A549 treated with AZD9567 at 1 μM for 4 hours (cell line): ENCODE measurements around the gene SPG21. TPM values are rescaled to one million over a fixed set of nuclear protein-coding genes. Genes with fewer than 3 reads are reported as not detected.

Source experiments
- total RNA-seq: library from RNA; stranded (reverse); fragments of 200-300 nt; extraction: Qiagen RNA extraction; gene quantifications from 5 replicates; pipeline ENCODE4 v1.2.3, GENCODE V29; 2022; ENCODE audit not compliant: insufficient read depth

SPG21 gene
- total RNA-seq = 112 to 125 TPM (median 117 TPM) in 5 replicates

GRCh38 chr15:64989416-64990167 is at the start of gene SPG21:
SPG21 (minus strand) TSS chr15:64989914; CDS start chr15:64983569, 6,345 bp downstream.

DNA sequence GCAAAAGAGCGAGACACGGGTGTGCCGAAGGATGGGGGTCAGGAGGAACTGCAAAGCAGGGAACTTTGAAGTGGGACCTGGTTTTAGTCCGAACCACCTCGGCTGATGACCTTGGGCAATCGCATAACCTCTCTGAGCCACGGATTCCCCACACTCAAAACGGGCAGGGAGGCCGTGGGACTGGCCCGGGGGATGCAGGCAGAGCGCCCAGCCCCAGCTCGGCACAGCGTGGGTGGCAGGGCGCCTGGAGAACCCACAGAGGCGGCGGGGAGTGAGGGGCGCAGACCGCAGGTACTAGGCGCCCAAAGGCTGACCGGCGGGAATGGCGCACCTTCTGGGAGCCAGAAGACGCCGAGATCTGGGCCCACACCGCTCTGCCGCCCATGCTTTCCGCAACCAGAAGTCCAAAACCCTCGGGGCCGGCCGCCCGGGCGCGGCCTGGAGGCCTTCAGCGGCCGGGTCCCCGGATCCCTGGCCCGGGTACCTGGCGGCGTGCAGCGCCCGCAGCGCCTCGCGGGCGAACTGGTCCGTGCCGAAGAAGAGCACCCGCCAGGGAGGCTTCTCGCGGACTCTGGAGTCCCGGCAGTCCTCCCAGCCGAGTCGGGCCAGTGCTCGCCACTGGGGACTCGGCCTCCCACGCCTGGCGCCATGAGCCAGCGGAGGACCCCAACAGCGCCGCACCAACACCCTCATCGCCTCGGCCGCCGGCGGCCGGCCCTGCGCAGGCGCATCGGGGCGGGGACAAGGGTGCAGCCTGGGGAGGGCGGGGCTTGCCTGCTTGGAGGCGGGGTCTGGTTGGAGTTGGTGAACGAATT is 39.4 kb upstream of the SPG21 start, which contains the start of gene MTFMT:
Gene MTFMT, minus strand, starts transcription at position 719 of the 815 bp plus-strand sequence. Its CDS starts 26 bp downstream, at position 693.

Other genes with a start within 250 kb of the SPG21 start
- 6.3 to 8.7 TPM (median 7.5 TPM) in 5 replicates for gene RBPMS2, start 214.3 kb downstream of the SPG21 start, total RNA-seq
- 11.5 to 20.5 TPM (median 19.8 TPM) in 5 replicates for gene PIF1, start 164.3 kb downstream of the SPG21 start, total RNA-seq
- gene PLEKHO2, start 148.0 kb downstream of the SPG21 start, total RNA-seq = 6.2 to 8.1 TPM (median 6.5 TPM) in 5 replicates
- 1.3 to 1.9 TPM (median 1.6 TPM) in 5 replicates for gene ANKDD1A, start 78.0 kb downstream of the SPG21 start, total RNA-seq
- 27.0 to 37.8 TPM (median 29.4 TPM) in 5 replicates for gene MTFMT, start 39.7 kb upstream of the SPG21 start, total RNA-seq
- 9.8 to 14.3 TPM (median 10.3 TPM) in 5 replicates for gene SLC51B, start 55.5 kb upstream of the SPG21 start, total RNA-seq
- gene RASL12, start 78.1 kb upstream of the SPG21 start, total RNA-seq = 0.05 to 0.19 TPM (median 0.09 TPM) in 4 of 5 replicates, not detected in the other
- gene KBTBD13, start 86.8 kb upstream of the SPG21 start, total RNA-seq = 0.06 TPM in 1 of 5 replicates, not detected in the others
- gene UBAP1L, start 125.3 kb upstream of the SPG21 start, total RNA-seq = 0.85 to 1.6 TPM (median 1.00 TPM) in 4 of 5 replicates, not detected in the other
- gene PDCD7, start 143.9 kb upstream of the SPG21 start, total RNA-seq = 22.3 to 30.0 TPM (median 27.6 TPM) in 5 replicates
- 39.4 to 46.5 TPM (median 43.5 TPM) in 5 replicates for gene CLPX, start 195.4 kb upstream of the SPG21 start, total RNA-seq
- gene CILP, start 221.6 kb upstream of the SPG21 start, total RNA-seq = 0.14 to 0.33 TPM (median 0.14 TPM) in 5 replicates